Trophoblast cell (in vitro differentiated cells and primary cell): ENCODE results near the gene GON4L.
A peak's percentile ranks its signal among the peaks of the same experiment; 100 is the strongest.

Experiments used
- DNase-seq, 2 donors: peaks; one replicate each; pipeline ENCODE4 v3.0.0-alpha.2; 2016
- H2AFZ ChIP-seq: 2 replicates; pipeline ENCODE4 v1.6.1; 2013; ENCODE audit warnings: low read length, moderate library complexity, mild to moderate bottlenecking; ENCODE audit not compliant: insufficient read depth, poor library complexity
- H2AK5ac ChIP-seq: 2 replicates; pipeline ENCODE4 v1.6.1; 2013; ENCODE audit warnings: mild to moderate bottlenecking, low read length
- H2BK120ac ChIP-seq: 2 replicates; pipeline ENCODE4 v1.6.1; 2013; ENCODE audit warnings: low read length, mild to moderate bottlenecking, moderate library complexity; ENCODE audit not compliant: insufficient read depth, poor library complexity
- H2BK12ac ChIP-seq: 2 replicates; pipeline ENCODE4 v1.6.1; 2013; ENCODE audit warnings: mild to moderate bottlenecking, low read length, moderate library complexity
- H2BK5ac ChIP-seq: 2 replicates; pipeline ENCODE4 v1.6.1; 2013; ENCODE audit warnings: low read length, low read depth, moderate library complexity, mild to moderate bottlenecking; ENCODE audit not compliant: poor library complexity
- H3K14ac ChIP-seq: 2 replicates; pipeline ENCODE4 v1.6.1; 2013; ENCODE audit warnings: mild to moderate bottlenecking, low read length
- H3K18ac ChIP-seq: 2 replicates; pipeline ENCODE4 v1.6.1; 2013; ENCODE audit warnings: mild to moderate bottlenecking, low read length
- H3K23ac ChIP-seq: 2 replicates; pipeline ENCODE4 v1.6.1; 2013; ENCODE audit warnings: low read length
- H3K27ac ChIP-seq: 2 replicates; pipeline ENCODE4 v1.5.1; 2013; ENCODE audit warnings: low read depth, mild to moderate bottlenecking, inconsistent platforms, low read length, moderate library complexity
- H3K27me3 ChIP-seq: 2 replicates; pipeline ENCODE4 v1.6.1; 2013; ENCODE audit warnings: inconsistent platforms, mild to moderate bottlenecking, low read length, moderate library complexity; ENCODE audit not compliant: insufficient read depth
- H3K36me3 ChIP-seq, 2 experiments: 1 replicate in 1 of 2; 2 replicates in 1 of 2; pipeline ENCODE4 v1.6.1; 2013; ENCODE audit warnings: low read length in 2 of 2, mild to moderate bottlenecking in 2 of 2, moderate library complexity in 1 of 2; ENCODE audit not compliant: insufficient read depth in 2 of 2, control insufficient read depth in 1 of 2
- H3K4ac ChIP-seq: 2 replicates; pipeline ENCODE4 v1.6.1; 2013; ENCODE audit warnings: low read depth, mild to moderate bottlenecking, low read length, moderate library complexity
- H3K4me1 ChIP-seq, 2 experiments: 1 replicate in 1 of 2; 2 replicates in 1 of 2; pipeline ENCODE4 v1.6.1; 2013; ENCODE audit warnings: low read length in 2 of 2, mild to moderate bottlenecking in 2 of 2, moderate library complexity in 1 of 2; ENCODE audit not compliant: insufficient read depth in 2 of 2, control insufficient read depth in 1 of 2
- H3K4me2 ChIP-seq: 2 replicates; pipeline ENCODE4 v1.6.1; 2013; ENCODE audit warnings: inconsistent platforms, mild to moderate bottlenecking, low read length, moderate library complexity
- H3K4me3 ChIP-seq: 2 replicates; pipeline ENCODE4 v1.5.1; 2013; ENCODE audit warnings: mild to moderate bottlenecking, low read depth, low read length, inconsistent platforms
- H3K79me1 ChIP-seq: one replicate; pipeline ENCODE4 v1.6.1; 2013; ENCODE audit warnings: low read length
- H3K79me2 ChIP-seq: 2 replicates; pipeline ENCODE4 v1.6.1; 2013; ENCODE audit warnings: low read length, mild to moderate bottlenecking; ENCODE audit not compliant: control insufficient read depth, insufficient read depth, poor library complexity
- H3K9ac ChIP-seq: 2 replicates; pipeline ENCODE4 v1.6.1; 2013; ENCODE audit warnings: mild to moderate bottlenecking, low read length
- H3K9me3 ChIP-seq: 2 replicates; pipeline ENCODE4 v1.6.1; 2013; ENCODE audit warnings: low read depth, mild to moderate bottlenecking, control low read depth, inconsistent platforms, low read length; ENCODE audit not compliant: insufficient read depth
- H4K12ac ChIP-seq: 2 replicates; pipeline ENCODE4 v1.6.1; 2013; ENCODE audit warnings: low read depth, mild to moderate bottlenecking, low read length, moderate library complexity
- H4K8ac ChIP-seq: 2 replicates; pipeline ENCODE4 v1.6.1; 2013; ENCODE audit warnings: low read depth, mild to moderate bottlenecking, low read length, moderate library complexity
- H4K91ac ChIP-seq: one replicate; pipeline ENCODE4 v1.6.1; 2013; ENCODE audit warnings: low read depth, mild to moderate bottlenecking, low read length, moderate library complexity
- WGBS: extraction: QIAGEN DNeasy Blood & Tissue Kit; methylation state at CpG from one replicate; pipeline ENCODE4 v1.1.7; 2013; ENCODE audit warnings: missing lambda C conversion rate; ENCODE audit not compliant: insufficient read length, insufficient coverage; ENCODE audit errors: extremely low coverage; 5-methylcytosine and 5-hydroxymethylcytosine counted together

The GON4L gene

DNA sequence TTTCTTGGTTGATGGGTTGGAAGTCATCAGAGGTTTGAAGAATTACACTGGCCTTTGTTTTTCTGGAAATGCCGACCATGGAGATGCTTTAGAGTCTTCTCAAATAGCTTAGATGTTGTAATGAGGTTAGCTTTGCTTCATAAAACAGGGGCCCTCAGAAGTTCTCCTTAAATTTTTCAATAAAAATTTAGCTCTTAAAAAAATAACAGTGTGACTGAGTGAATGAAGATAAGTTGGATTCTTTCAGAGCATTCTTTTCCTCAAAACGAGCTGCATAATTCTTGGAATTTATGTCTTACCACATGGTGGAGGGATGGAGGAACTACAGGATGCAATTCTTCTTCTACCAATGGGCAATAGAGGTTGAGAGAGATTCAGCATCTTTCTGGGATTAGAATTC lies 25.8 kb upstream of the GON4L start:
- H3K27ac ChIP-seq = no peak overlapping the region
- H3K27me3 ChIP-seq = no peaks in the 10 kb centered on the region
- no peak overlapping the region for H3K9ac ChIP-seq
- H3K4me2 ChIP-seq = no peak overlapping the region
- H3K79me1 ChIP-seq = no peaks in the 10 kb centered on the region
- no peak overlapping the region for H2BK120ac ChIP-seq
- H2AFZ ChIP-seq = no peak overlapping the region
- no peak overlapping the region for H3K14ac ChIP-seq
- no peak overlapping the region for H3K4ac ChIP-seq
- no peak overlapping the region for H2BK5ac ChIP-seq
- no peak overlapping the region for H2BK12ac ChIP-seq
- no peaks in the 10 kb centered on the region for H3K36me3 ChIP-seq
- H3K4me3 ChIP-seq = no peak overlapping the region
- no peak overlapping the region for H3K18ac ChIP-seq
- H4K8ac ChIP-seq = no peak overlapping the region
- WGBS = no CpG with 5 or more reads among the region's 2 CpGs
- peak in 1 of 2 donors; percentile 64 for DNase-seq
- H3K79me2 ChIP-seq = no peaks in the 10 kb centered on the region
- no peak overlapping the region for H4K91ac ChIP-seq
- H2AK5ac ChIP-seq = no peak overlapping the region
- H3K23ac ChIP-seq = no peak overlapping the region
- no peaks in the 10 kb centered on the region for H3K4me1 ChIP-seq
- H4K12ac ChIP-seq = no peak overlapping the region
- H3K9me3 ChIP-seq = no peaks in the 10 kb centered on the region

DNA sequence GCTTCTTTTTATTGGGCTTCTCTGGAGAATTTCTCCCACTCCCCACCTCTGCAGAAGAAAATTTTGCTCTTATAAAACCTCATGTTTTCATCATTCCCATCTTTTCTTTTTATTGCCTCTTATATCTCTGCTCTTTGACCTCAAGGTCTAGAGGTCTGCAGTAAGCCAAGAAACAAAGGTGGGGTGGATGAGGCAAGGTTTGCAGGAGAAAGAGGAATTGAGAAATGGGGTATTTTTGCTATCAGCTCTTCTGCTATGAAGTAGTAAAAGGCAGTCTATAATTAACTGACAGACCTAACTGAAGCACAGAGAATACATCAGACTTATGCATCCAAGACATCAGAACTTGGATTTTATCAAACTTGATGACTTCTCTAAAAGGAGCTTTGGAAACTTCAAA lies 25.2 kb upstream of the GON4L start:
- H3K4me2 ChIP-seq = no peak overlapping the region
- no peak overlapping the region for H3K23ac ChIP-seq
- H4K91ac ChIP-seq = no peak overlapping the region
- no peaks in the 10 kb centered on the region for H3K9me3 ChIP-seq
- no peak overlapping the region for H2BK120ac ChIP-seq
- no peak for DNase-seq
- no peak overlapping the region for H3K18ac ChIP-seq
- no peak overlapping the region for H2AK5ac ChIP-seq
- no peak overlapping the region for H4K8ac ChIP-seq
- no peak overlapping the region for H3K4ac ChIP-seq
- H2AFZ ChIP-seq = no peak overlapping the region
- no peaks in the 10 kb centered on the region for H3K79me1 ChIP-seq
- H3K27me3 ChIP-seq = no peaks in the 10 kb centered on the region
- H3K9ac ChIP-seq = no peak overlapping the region
- H4K12ac ChIP-seq = no peak overlapping the region
- no peaks in the 10 kb centered on the region for H3K4me1 ChIP-seq
- no peak overlapping the region for H2BK5ac ChIP-seq
- H2BK12ac ChIP-seq = no peak overlapping the region
- H3K27ac ChIP-seq = no peak overlapping the region
- no peaks in the 10 kb centered on the region for H3K36me3 ChIP-seq
- no peak overlapping the region for H3K4me3 ChIP-seq
- H3K14ac ChIP-seq = no peak overlapping the region
- H3K79me2 ChIP-seq = no peaks in the 10 kb centered on the region

DNA sequence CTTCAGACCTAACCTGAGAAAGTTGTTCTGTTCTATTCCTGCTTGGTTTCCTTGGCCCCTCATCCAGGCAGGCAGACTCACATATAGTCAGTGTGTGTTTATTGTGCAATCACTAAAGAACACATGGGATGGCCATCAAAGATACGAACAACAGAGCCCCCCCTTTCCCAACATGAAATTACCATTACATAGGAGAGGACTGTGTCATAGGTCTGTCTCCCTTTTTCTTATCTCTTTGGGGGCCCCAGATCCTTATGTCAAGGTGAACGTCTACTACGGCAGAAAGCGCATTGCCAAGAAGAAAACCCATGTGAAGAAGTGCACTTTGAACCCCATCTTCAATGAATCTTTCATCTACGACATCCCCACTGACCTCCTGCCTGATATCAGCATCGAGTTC lies 23.9 kb upstream of the GON4L start:
- no peak overlapping the region for H4K91ac ChIP-seq
- H2BK120ac ChIP-seq = no peak overlapping the region
- no peak overlapping the region for H3K9ac ChIP-seq
- H3K27ac ChIP-seq = no peak overlapping the region
- no peak overlapping the region for H2AFZ ChIP-seq
- no peaks in the 10 kb centered on the region for H3K27me3 ChIP-seq
- H2BK5ac ChIP-seq = no peak overlapping the region
- H4K8ac ChIP-seq = no peak overlapping the region
- no peak for DNase-seq
- H3K4me3 ChIP-seq = no peak overlapping the region
- no peak overlapping the region for H2BK12ac ChIP-seq
- H2AK5ac ChIP-seq = no peak overlapping the region
- no peak overlapping the region for H3K4ac ChIP-seq
- no peak overlapping the region for H4K12ac ChIP-seq
- H3K4me1 ChIP-seq = no peaks in the 10 kb centered on the region
- H3K36me3 ChIP-seq = no peaks in the 10 kb centered on the region
- H3K9me3 ChIP-seq = no peaks in the 10 kb centered on the region
- H3K4me2 ChIP-seq = no peak overlapping the region
- H3K79me1 ChIP-seq = no peaks in the 10 kb centered on the region
- no peaks in the 10 kb centered on the region for H3K79me2 ChIP-seq
- H3K23ac ChIP-seq = no peak overlapping the region
- no peak overlapping the region for H3K18ac ChIP-seq
- no peak overlapping the region for H3K14ac ChIP-seq
- no CpG with 5 or more reads among the region's 6 CpGs for WGBS

DNA sequence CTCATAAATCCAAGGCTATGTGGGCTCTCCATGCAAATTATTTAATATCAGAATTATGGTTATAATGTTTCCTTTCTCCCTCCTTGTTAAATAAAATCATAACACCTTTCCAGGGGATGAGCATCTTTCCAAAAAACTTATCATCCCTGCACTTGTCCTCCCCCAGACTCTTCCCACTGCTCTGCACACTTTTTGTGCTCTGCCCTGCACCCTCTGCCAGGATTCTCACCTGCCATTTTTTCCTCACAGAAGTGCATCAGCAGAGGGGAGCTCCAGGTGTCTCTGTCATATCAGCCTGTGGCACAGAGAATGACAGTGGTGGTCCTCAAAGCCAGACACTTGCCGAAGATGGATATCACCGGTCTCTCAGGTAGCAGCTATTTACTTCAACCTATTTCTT lies 23.2 kb upstream of the GON4L start:
- no peak overlapping the region for H3K4me2 ChIP-seq
- H3K23ac ChIP-seq = no peak overlapping the region
- no peak overlapping the region for H4K12ac ChIP-seq
- no CpG with 5 or more reads among the region's 2 CpGs for WGBS
- no peak overlapping the region for H4K91ac ChIP-seq
- H3K4ac ChIP-seq = no peak overlapping the region
- no peak overlapping the region for H3K14ac ChIP-seq
- no peak overlapping the region for H2AK5ac ChIP-seq
- H3K9me3 ChIP-seq = no peaks in the 10 kb centered on the region
- DNase-seq = no peak
- no peak overlapping the region for H2BK5ac ChIP-seq
- no peaks in the 10 kb centered on the region for H3K36me3 ChIP-seq
- H3K4me1 ChIP-seq = no peaks in the 10 kb centered on the region
- H3K27ac ChIP-seq = no peak overlapping the region
- H3K4me3 ChIP-seq = no peak overlapping the region
- H2BK120ac ChIP-seq = no peak overlapping the region
- H2AFZ ChIP-seq = no peak overlapping the region
- no peak overlapping the region for H3K18ac ChIP-seq
- no peaks in the 10 kb centered on the region for H3K79me1 ChIP-seq
- no peak overlapping the region for H4K8ac ChIP-seq
- no peak overlapping the region for H3K9ac ChIP-seq
- H3K79me2 ChIP-seq = no peaks in the 10 kb centered on the region
- H3K27me3 ChIP-seq = no peaks in the 10 kb centered on the region
- H2BK12ac ChIP-seq = no peak overlapping the region

DNA sequence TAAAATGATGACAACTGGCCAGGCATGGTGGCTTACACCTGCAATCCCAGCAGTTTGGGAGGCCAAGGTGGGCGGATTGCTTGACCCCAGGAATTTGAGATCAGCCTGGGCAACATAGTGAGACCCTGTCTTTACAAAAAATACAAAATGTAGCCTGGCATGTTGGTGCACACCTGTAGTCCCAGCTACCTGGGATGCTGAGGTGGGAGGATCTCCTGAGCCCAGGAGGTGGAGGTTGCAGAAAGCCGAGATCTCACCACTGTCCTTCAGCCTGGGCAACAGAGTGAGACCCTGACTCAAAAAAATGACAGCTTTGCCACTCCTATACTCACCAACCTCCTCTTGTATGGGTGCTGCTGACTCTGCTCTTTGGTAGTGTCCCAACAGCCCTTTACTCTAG lies 20.9 kb upstream of the GON4L start:
- Histone ChIP-seq H2BK120ac (no peak overlapping the region), H3K79me2 (no peaks in the 10 kb centered on the region), H4K91ac (no peak overlapping the region), H3K4ac (no peak overlapping the region), H3K4me1 (no peaks in the 10 kb centered on the region), H2BK12ac (no peak overlapping the region), H3K27ac (no peak overlapping the region), H3K23ac (no peak overlapping the region), H2AFZ (no peak overlapping the region), H3K9me3 (no peaks in the 10 kb centered on the region), H2AK5ac (no peak overlapping the region), H4K8ac (no peak overlapping the region), H3K79me1 (no peaks in the 10 kb centered on the region), H3K4me2 (no peak overlapping the region), H3K4me3 (no peak overlapping the region), H3K14ac (no peak overlapping the region), H3K9ac (no peak overlapping the region), H3K27me3 (no peaks in the 10 kb centered on the region), H3K36me3 (no peaks in the 10 kb centered on the region), H3K18ac (no peak overlapping the region), H4K12ac (no peak overlapping the region), H2BK5ac (no peak overlapping the region)
- WGBS = no CpG with 5 or more reads among the region's 2 CpGs
- DNase-seq = no peak
